Right cardiac atrium (tissue), 5 donors: ENCODE results near the gene RPE65. TPM values are rescaled to one million over a fixed set of nuclear protein-coding genes. Genes with fewer than 3 reads are reported as not detected.
"Not testable (repeated sequence)": the region's sequence is repeated elsewhere in the genome, so short reads cannot be mapped to it uniquely, and the experiment has no call there.

Experiments
- ATAC-seq, 2 donors: fragments of 200-7000 bp; cut with Tn5 transposase; one replicate each; pipeline versions ENCODE4 v1.8.0 to v1.9.1; 2020; ENCODE audit warnings: moderate library complexity in 2 of 2, mild to moderate bottlenecking in 1 of 2
- DNase-seq, 3 donors: peaks; one replicate each; pipeline ENCODE4 v3.0.0-alpha.2; 2020
- H3K27ac ChIP-seq: one replicate; pipeline ENCODE4 v1.5.1; 2013; ENCODE audit warnings: mild to moderate bottlenecking, low read length, control low read depth, moderate library complexity
- H3K27me3 ChIP-seq: one replicate; pipeline ENCODE4 v1.6.1; 2013; ENCODE audit not compliant: control insufficient read depth, insufficient read depth
- H3K4me1 ChIP-seq: one replicate; pipeline ENCODE4 v1.6.1; 2013; ENCODE audit warnings: low read length; ENCODE audit not compliant: control insufficient read depth, insufficient read depth
- H3K4me3 ChIP-seq: one replicate; pipeline ENCODE4 v1.5.1; 2013; ENCODE audit warnings: low read length, control low read depth
- H3K9me3 ChIP-seq: one replicate; pipeline ENCODE4 v1.6.1; 2013; ENCODE audit warnings: low read length; ENCODE audit not compliant: control insufficient read depth
- WGBS: extraction: QIAGEN DNeasy Blood & Tissue Kit; methylation state at CpG from one replicate; pipeline ENCODE4 v1.1.7; 2013; 5-methylcytosine and 5-hydroxymethylcytosine counted together
- intact Hi-C, 4 donors: fragments of 100-400 bp; cut with DNase I; formaldehyde crosslinking; loops; one replicate each; pipeline versions ENCODE4 v1.11.0 to v1.14.0; 2022 to 2023
- polyA plus RNA-seq: library from polyadenylated mRNA; stranded (reverse); fragments of 200-250 nt; gene quantifications from one replicate; pipeline ENCODE4 v1.2.3, GENCODE V29; 2013
- total RNA-seq, 4 donors: library from RNA; stranded (reverse); fragmentation: NEBNext Ultra II Directional; extraction: Animal tissue kit (Norgen Biotek cat#: 25700); gene quantifications; one replicate each; pipeline ENCODE4 v1.2.1, GENCODE V29; 2021
- donor health status: healthy with polysubstance abuse.
- donor health status: DM: no; HTN: yes; CAD: no.
- donor health status: DM: no; HTN: no; CAD: no.
- donor health status: DM: no; HTN: yes; CAD: no; lungs with severe emphysema.
- donor health status: DM: yes; HTN: yes; CAD: no.

RPE65 gene
- total and polyA plus RNA-seq, 5 donors: 0.07 TPM; not detected in 4

- Histone ChIP-seq H3K27me3 (no peaks in the 10 kb centered on the region), H3K9me3 (no peaks in the 10 kb centered on the region), H3K27ac (no peak overlapping the region), H3K4me3 (no peak overlapping the region), H3K4me1 (no peaks in the 10 kb centered on the region)
- WGBS: 55% methylated on average over 2 of the region's 2 CpGs
- intact Hi-C loops: no loop called here
- ATAC-seq (no peak), DNase-seq (no peak)
These were observed 40.3 kb downstream of the RPE65 start for GRCh38 chr1:68409426-68409825.

GRCh38 chr1:68401506-68401905, 48.2 kb downstream of the RPE65 start:
- H3K4me3 ChIP-seq: no peak overlapping the region
- DNase-seq: no peak
- H3K9me3 ChIP-seq: no peaks in the 10 kb centered on the region
- intact Hi-C loops: no loop called here
- no peaks in the 10 kb centered on the region for H3K4me1 ChIP-seq
- WGBS: 67% methylated on average over 4 of the region's 4 CpGs
- ATAC-seq: no peak
- H3K27me3 ChIP-seq: no peaks in the 10 kb centered on the region
- no peak overlapping the region for H3K27ac ChIP-seq

- H3K9me3 ChIP-seq, H3K4me1 ChIP-seq, ATAC-seq, H3K27me3 ChIP-seq, intact Hi-C loops, H3K27ac ChIP-seq, DNase-seq, H3K4me3 ChIP-seq: not testable (repeated sequence)
- WGBS: 93% methylated on average over 3 of the region's 3 CpGs
These were observed 54.2 kb downstream of the RPE65 start for GRCh38 chr1:68395575-68395974.

DNA sequence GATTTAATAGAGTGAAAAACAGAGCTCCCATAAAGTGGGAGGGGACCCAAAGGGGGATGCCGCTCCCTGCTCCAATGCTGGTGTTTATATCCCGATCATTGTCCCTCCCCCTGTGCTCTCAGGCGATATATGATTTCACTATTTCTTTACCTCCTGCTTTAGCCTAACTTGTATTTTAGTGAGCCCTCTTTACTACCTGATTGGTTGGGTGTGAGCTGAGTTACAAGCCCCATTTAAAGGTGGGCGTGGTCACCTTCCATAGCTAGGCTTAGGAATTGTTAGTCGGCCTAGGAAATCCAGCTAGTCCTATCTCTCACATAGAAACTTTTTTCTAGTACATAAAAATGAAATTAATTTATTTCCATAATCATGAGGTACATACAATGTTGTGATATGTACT, 57.3 kb downstream of the RPE65 start:
- 90% methylated on average over 5 of the region's 5 CpGs for WGBS
- H3K4me1 ChIP-seq, intact Hi-C loops, H3K27me3 ChIP-seq, ATAC-seq, H3K4me3 ChIP-seq, H3K27ac ChIP-seq, H3K9me3 ChIP-seq, DNase-seq: not testable (repeated sequence)

DNA sequence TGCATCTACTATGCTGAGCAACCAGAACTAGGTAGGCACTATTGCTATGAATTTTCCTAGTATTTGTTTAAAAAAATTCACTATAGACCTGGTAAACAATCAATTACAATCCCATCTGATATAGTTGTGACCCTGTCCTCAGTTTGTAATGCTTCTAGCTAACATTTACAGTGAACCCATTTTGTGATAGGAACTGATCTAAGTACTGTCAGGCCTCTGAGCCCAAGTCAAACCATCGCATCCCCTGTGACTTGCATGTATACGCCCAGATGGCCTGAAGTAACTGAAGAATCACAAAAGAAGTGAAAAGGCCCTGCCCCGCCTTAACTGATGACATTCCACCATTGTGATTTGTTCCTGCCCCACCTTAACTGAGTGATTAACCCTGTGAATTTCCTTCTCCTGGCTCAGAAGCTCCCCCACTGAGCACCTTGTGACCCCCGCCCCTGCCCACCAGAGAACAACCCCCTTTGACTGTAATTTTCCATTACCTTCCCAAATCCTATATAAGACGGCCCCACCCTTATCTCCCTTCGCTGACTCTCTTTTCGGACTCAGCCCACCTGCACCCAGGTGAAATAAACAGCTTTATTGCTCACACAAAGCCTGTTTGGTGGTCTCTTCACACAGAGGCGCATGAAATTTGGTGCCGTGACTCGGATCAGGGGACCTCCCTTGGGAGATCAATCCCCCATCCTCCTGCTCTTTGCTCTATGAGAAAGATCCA, 63.8 kb downstream of the RPE65 start:
- ATAC-seq, H3K27me3 ChIP-seq, H3K27ac ChIP-seq, DNase-seq, H3K9me3 ChIP-seq, H3K4me3 ChIP-seq, intact Hi-C loops, H3K4me1 ChIP-seq: not testable (repeated sequence)
- WGBS: 95% methylated on average over 9 of the region's 10 CpGs

DNA sequence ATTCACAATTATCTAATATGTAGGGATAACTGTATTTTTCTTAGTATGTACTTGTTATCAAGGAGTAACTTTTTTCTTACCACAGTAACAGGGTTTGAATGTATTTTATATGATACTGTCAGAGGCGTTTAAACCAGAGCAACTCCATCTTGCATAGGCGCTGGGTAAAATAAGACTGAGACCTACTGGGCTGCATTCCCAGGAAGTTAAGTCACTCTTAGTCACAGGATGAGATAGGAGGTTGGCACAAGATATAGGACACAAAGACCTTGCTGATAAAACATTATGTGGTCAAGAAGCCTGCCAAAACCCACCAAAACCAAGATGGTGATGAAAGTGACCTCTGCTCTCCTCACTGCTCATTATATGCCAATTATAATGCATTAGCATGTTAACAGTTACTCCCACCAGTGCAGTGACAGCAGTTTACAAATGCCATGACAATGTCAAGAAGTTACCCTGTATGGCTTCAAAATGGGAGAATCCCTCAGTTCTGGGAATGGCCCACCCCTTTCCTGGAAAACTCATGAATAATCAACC, 64.8 kb downstream of the RPE65 start:
- 63% methylated on average over 2 of the region's 2 CpGs for WGBS
- Histone ChIP-seq H3K4me1 (peaks cover 2% of the 10 kb centered on the region), H3K4me3 (no peak overlapping the region), H3K9me3 (no peaks in the 10 kb centered on the region), H3K27ac (no peak overlapping the region), H3K27me3 (no peaks in the 10 kb centered on the region)
- DNase-seq: no peak
- intact Hi-C loops: no loop called here
- ATAC-seq: peak; percentile 22 to 74

GRCh38 chr1:68384321-68384813, 65.4 kb downstream of the RPE65 start:
- H3K4me1 ChIP-seq: peaks cover 2% of the 10 kb centered on the region
- H3K27me3 ChIP-seq: no peaks in the 10 kb centered on the region
- no peak overlapping the region for H3K27ac ChIP-seq
- no peaks in the 10 kb centered on the region for H3K9me3 ChIP-seq
- DNase-seq: no peak
- intact Hi-C loops: no loop called here
- peak; percentile 59 to 97 for ATAC-seq
- WGBS: 33% methylated on average over 2 of the region's 2 CpGs
- no peak overlapping the region for H3K4me3 ChIP-seq

DNA sequence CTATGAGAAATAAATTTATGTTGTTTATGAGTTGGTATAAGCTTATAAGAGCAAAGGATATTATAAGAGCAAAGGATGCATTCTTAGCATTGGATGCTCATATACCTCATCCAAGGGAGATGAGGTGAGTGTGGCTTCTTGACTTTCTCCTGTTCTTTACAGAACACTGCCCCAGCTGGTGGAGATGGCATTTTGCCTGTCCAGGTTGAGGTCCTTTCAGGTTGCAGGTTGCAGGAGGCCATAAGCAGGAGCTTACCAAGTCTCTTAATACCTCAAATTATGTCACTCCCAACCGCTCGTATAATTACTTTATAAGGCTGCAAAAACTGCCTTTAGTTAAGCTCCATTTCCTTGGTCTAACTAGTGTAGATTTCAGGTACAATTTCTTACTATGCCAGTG, 66.7 kb downstream of the RPE65 start:
- ATAC-seq: no peak
- DNase-seq: no peak
- WGBS: 98% methylated on average over 2 of the region's 2 CpGs
- Histone ChIP-seq H3K4me1 (peaks cover 2% of the 10 kb centered on the region), H3K4me3 (no peak overlapping the region), H3K27ac (no peak overlapping the region), H3K27me3 (no peaks in the 10 kb centered on the region), H3K9me3 (no peaks in the 10 kb centered on the region)
- intact Hi-C loops: no loop called here

- Histone ChIP-seq H3K4me1 (peaks cover 2% of the 10 kb centered on the region), H3K27me3 (no peaks in the 10 kb centered on the region), H3K9me3 (no peaks in the 10 kb centered on the region), H3K27ac (no peak overlapping the region), H3K4me3 (no peak overlapping the region)
- DNase-seq (no peak), ATAC-seq (no peak)
- intact Hi-C loops: no loop called here
These were observed 70.7 kb downstream of the RPE65 start for GRCh38 chr1:68379085-68379478.
